KMS-11 (cell line): ENCODE results near the gene PAPSS2.
"Not testable (repeated sequence)": the region's sequence is repeated elsewhere in the genome, so short reads cannot be mapped to it uniquely, and the experiment has no call there.

Experiments
- H2AFZ ChIP-seq: fragments of 200-600 bp; sonication (generic); 2 replicates; pipeline ENCODE4 v1.6.1; 2016; ENCODE audit warnings: antibody characterized with exemption, mixed run types, low read depth
- H3K27ac ChIP-seq: fragments of 200-600 bp; sonication (generic); 2 replicates; pipeline ENCODE4 v1.6.1; 2016; ENCODE audit warnings: mild to moderate bottlenecking, mixed run types
- H3K27me3 ChIP-seq: fragments of 200-600 bp; sonication (generic); 2 replicates; pipeline ENCODE4 v1.6.1; 2017; ENCODE audit warnings: mild to moderate bottlenecking, low read depth, mixed run types, moderate library complexity; ENCODE audit not compliant: insufficient read depth
- H3K36me3 ChIP-seq: fragments of 200-600 bp; sonication (generic); 2 replicates; pipeline ENCODE4 v1.6.1; 2017; ENCODE audit warnings: mild to moderate bottlenecking, mixed run types; ENCODE audit not compliant: insufficient read depth
- H3K4me1 ChIP-seq: fragments of 200-600 bp; sonication (generic); 2 replicates; pipeline ENCODE4 v1.6.1; 2016; ENCODE audit warnings: mild to moderate bottlenecking, low read depth, mixed run types; ENCODE audit not compliant: poor library complexity, severe bottlenecking
- H3K4me2 ChIP-seq: fragments of 200-600 bp; sonication (generic); 2 replicates; pipeline ENCODE4 v1.7.0; 2016; ENCODE audit warnings: mild to moderate bottlenecking, mixed run types
- H3K4me3 ChIP-seq: fragments of 200-600 bp; sonication (generic); IDR thresholded peaks from 2 replicates; pipeline ENCODE4 v1.6.1; 2017; ENCODE audit warnings: low read depth, low read length, mixed read lengths; ENCODE audit not compliant: insufficient read depth
- H3K79me2 ChIP-seq: fragments of 200-600 bp; sonication (generic); 2 replicates; pipeline ENCODE4 v1.6.1; 2016; ENCODE audit warnings: low read depth, mixed run types; ENCODE audit not compliant: insufficient read depth
- H3K9ac ChIP-seq: fragments of 200-600 bp; sonication (generic); 2 replicates; pipeline ENCODE4 v1.6.1; 2016; ENCODE audit warnings: mild to moderate bottlenecking, mixed run types
- H4K20me1 ChIP-seq: fragments of 200-600 bp; sonication (generic); 2 replicates; pipeline ENCODE4 v1.6.1; 2016; ENCODE audit warnings: mild to moderate bottlenecking, mixed run types; ENCODE audit not compliant: insufficient read depth
- CTCF ChIP-seq: fragments of 200-600 bp; sonication (generic); conservative IDR thresholded peaks from 2 replicates; pipeline ENCODE4 v1.6.1; 2017; ENCODE audit warnings: low read depth, mild to moderate bottlenecking, antibody characterized with exemption, low read length, moderate library complexity, mixed read lengths

The PAPSS2 gene

GRCh38 chr10:87617503-87617902 is 42.2 kb upstream of the PAPSS2 start:
- Histone ChIP-seq H3K36me3 (no peaks in the 10 kb centered on the region), H4K20me1 (no peaks in the 10 kb centered on the region), H3K9ac (no peak overlapping the region), H3K27ac (no peak overlapping the region), H3K4me2 (no peak overlapping the region), H3K27me3 (no peaks in the 10 kb centered on the region), H3K4me1 (no peaks in the 10 kb centered on the region), H3K79me2 (no peaks in the 10 kb centered on the region), H3K4me3 (no peak overlapping the region), H2AFZ (no peak overlapping the region)
- no peak for TF ChIP-seq CTCF

- H2AFZ ChIP-seq = no peak overlapping the region
Measured at GRCh38 chr10:87618566-87619423, 40.9 kb upstream of the PAPSS2 start.

GRCh38 chr10:87619705-87620104 is 40.0 kb upstream of the PAPSS2 start:
- Histone ChIP-seq H3K79me2 (no peaks in the 10 kb centered on the region), H3K27me3 (no peaks in the 10 kb centered on the region), H3K4me1 (no peaks in the 10 kb centered on the region), H3K27ac (no peak overlapping the region), H3K4me2 (no peak overlapping the region), H3K36me3 (no peaks in the 10 kb centered on the region), H3K4me3 (no peak overlapping the region), H4K20me1 (no peaks in the 10 kb centered on the region), H2AFZ (no peak overlapping the region), H3K9ac (no peak overlapping the region)
- no peak for TF ChIP-seq CTCF

More at GRCh38 chr10:87618566-87619423, 40.9 kb upstream of the PAPSS2 start:
- Histone ChIP-seq H4K20me1 (no peaks in the 10 kb centered on the region), H3K79me2 (no peaks in the 10 kb centered on the region), H3K27ac (no peak overlapping the region), H3K36me3 (no peaks in the 10 kb centered on the region), H3K9ac (no peak overlapping the region), H3K4me3 (no peak overlapping the region), H3K4me1 (no peaks in the 10 kb centered on the region), H3K4me2 (no peak overlapping the region), H3K27me3 (no peaks in the 10 kb centered on the region)
- TF ChIP-seq CTCF = no peak

- not testable (repeated sequence) for H2AFZ ChIP-seq, H3K27me3 ChIP-seq, H4K20me1 ChIP-seq, H3K4me3 ChIP-seq, H3K36me3 ChIP-seq, H3K4me2 ChIP-seq, H3K27ac ChIP-seq, H3K9ac ChIP-seq, H3K4me1 ChIP-seq, H3K79me2 ChIP-seq
Measured at GRCh38 chr10:87621440-87621839, 38.2 kb upstream of the PAPSS2 start.

- no peak overlapping the region for H3K4me2 ChIP-seq
- no peak overlapping the region for H3K4me3 ChIP-seq
- no peaks in the 10 kb centered on the region for H3K79me2 ChIP-seq
- H2AFZ ChIP-seq = no peak overlapping the region
- no peaks in the 10 kb centered on the region for H3K4me1 ChIP-seq
- no peak for TF ChIP-seq CTCF
- no peaks in the 10 kb centered on the region for H3K36me3 ChIP-seq
- no peaks in the 10 kb centered on the region for H4K20me1 ChIP-seq
- no peak overlapping the region for H3K9ac ChIP-seq
- no peaks in the 10 kb centered on the region for H3K27me3 ChIP-seq
- H3K27ac ChIP-seq = no peak overlapping the region
Measured at GRCh38 chr10:87622314-87623004, 37.2 kb upstream of the PAPSS2 start.
